Esophagus muscularis mucosa (tissue), 4 donors: ENCODE measurements around the gene GP1BA. TPM values are rescaled to one million over a fixed set of nuclear protein-coding genes. Genes with fewer than 3 reads are reported as not detected.
"Not testable (repeated sequence)": the region's sequence is repeated elsewhere in the genome, so short reads cannot be mapped to it uniquely, and the experiment has no call there.

Experiments
- DNase-seq: peaks from one replicate; pipeline ENCODE4 v3.0.0-alpha.2; 2017; ENCODE audit errors: extremely low spot score
- H3K27ac ChIP-seq, 4 donors: fragments of 200-600 bp; sonication (generic); replicated peaks in 1 of 4; 1 replicate in 3 of 4; 2 replicates in 1 of 4; pipeline ENCODE4 v1.5.1; 2016 to 2019; ENCODE audit warnings: mild to moderate bottlenecking in 1 of 4
- H3K27me3 ChIP-seq, 4 donors: fragments of 200-600 bp; sonication (generic); one replicate each; pipeline versions ENCODE4 v1.5.1 to v1.6.0; 2016 to 2019
- H3K36me3 ChIP-seq, 4 donors: fragments of 200-600 bp; sonication (generic); one replicate each; pipeline ENCODE4 v1.5.1; 2016 to 2019
- H3K4me1 ChIP-seq, 4 donors: fragments of 200-600 bp; sonication (generic); one replicate each; pipeline ENCODE4 v1.5.1; 2016 to 2019
- H3K4me3 ChIP-seq, 4 donors: fragments of 200-600 bp; sonication (generic); 1 replicate in 2 of 4; 2 replicates in 2 of 4; pipeline ENCODE4 v1.5.1; 2016 to 2019; ENCODE audit warnings: mild to moderate bottlenecking in 4 of 4, moderate library complexity in 1 of 4
- H3K9me3 ChIP-seq, 4 donors: fragments of 200-600 bp; sonication (generic); 1 replicate in 3 of 4; 2 replicates in 1 of 4; pipeline ENCODE4 v1.5.1; 2016 to 2019
- EP300 ChIP-seq: sonication (generic); formaldehyde crosslinking; IDR thresholded peaks from one replicate; pipeline ENCODE4 v1.6.1; 2017; ENCODE audit warnings: antibody characterized with exemption
- POLR2A ChIP-seq: fragments of 450-650 bp; IDR thresholded peaks from one replicate; pipeline ENCODE4 v1.6.1; 2017; ENCODE audit warnings: antibody characterized with exemption, moderate library complexity, mild to moderate bottlenecking, low read depth
- POLR2AphosphoS5 ChIP-seq, 2 donors: sonication (generic); formaldehyde crosslinking; IDR thresholded peaks; one replicate each; pipeline ENCODE4 v1.6.1; 2017; ENCODE audit warnings: antibody characterized with exemption in 2 of 2
- WGBS: methylation state at CpG from one replicate; pipeline ENCODE4 v1.1.5; 2018; 5-methylcytosine and 5-hydroxymethylcytosine counted together
- intact Hi-C: fragments of 100-400 bp; cut with DNase I; formaldehyde crosslinking; loops from one replicate; pipeline ENCODE4 v1.15.1; 2023
- total RNA-seq, 4 donors: library from RNA; depleted of rRNA; stranded (reverse); fragments of >200 nt; gene quantifications; one replicate each; pipeline versions ENCODE4 v1.1.0 to v1.2.1, GENCODE V29; 2016
- TF ChIP-seq, protein P1 (sequence below), 3 experiments: fragments of 200-600 bp in 2 of 3; fragments of 450-650 bp in 1 of 3; sonication (generic) in 2 of 3; IDR thresholded peaks; one replicate each; pipeline ENCODE4 v1.5.1; 2017 to 2019; ENCODE audit warnings: antibody characterized with exemption in 3 of 3, mild to moderate bottlenecking in 2 of 3, moderate library complexity in 1 of 3

GP1BA gene
- total RNA-seq, 4 donors from 2014 or later = 0.33 TPM; not detected in 3

DNA sequence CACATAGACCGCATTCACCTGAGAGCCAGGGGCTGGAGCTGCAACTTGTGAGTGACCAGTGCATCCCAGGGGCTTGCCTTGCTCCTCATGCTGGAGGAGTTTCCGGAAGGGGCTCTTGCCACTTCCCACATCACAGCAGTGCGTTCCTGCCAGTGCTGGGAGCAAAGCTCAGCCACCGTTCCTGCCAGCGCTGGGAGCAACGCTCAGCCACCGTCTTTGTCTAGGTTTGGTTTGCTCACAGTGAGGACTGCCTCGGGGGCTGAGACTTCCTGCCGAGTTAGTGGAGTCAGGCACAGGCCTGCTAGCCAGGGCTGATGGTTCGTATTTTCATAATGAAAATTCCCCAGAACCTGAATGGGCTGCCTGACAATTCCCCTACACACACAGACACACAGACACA, 23.8 kb upstream of the GP1BA start:
- H3K4me3 ChIP-seq = no peak overlapping the region
- peaks cover 5 to 19% (median 12%) of the 10 kb centered on the region in 4 donors for H3K4me1 ChIP-seq
- H3K36me3 ChIP-seq = no peaks in the 10 kb centered on the region
- H3K27ac ChIP-seq = peak overlapping the region in 2 of 4 donors; percentile 62
- intact Hi-C loops = loop anchor here (5.0 kb wide), 2 partner anchors 79 to 154 kb away; partner anchors contain the start of gene CAMTA2
- WGBS = 70% methylated on average over 2 of the region's 10 CpGs
- no peak for DNase-seq
- no peaks in the 10 kb centered on the region for H3K9me3 ChIP-seq
- no peak for TF ChIP-seq POLR2A
- TF ChIP-seq EP300 = no peak
- TF ChIP-seq, protein P1, sequence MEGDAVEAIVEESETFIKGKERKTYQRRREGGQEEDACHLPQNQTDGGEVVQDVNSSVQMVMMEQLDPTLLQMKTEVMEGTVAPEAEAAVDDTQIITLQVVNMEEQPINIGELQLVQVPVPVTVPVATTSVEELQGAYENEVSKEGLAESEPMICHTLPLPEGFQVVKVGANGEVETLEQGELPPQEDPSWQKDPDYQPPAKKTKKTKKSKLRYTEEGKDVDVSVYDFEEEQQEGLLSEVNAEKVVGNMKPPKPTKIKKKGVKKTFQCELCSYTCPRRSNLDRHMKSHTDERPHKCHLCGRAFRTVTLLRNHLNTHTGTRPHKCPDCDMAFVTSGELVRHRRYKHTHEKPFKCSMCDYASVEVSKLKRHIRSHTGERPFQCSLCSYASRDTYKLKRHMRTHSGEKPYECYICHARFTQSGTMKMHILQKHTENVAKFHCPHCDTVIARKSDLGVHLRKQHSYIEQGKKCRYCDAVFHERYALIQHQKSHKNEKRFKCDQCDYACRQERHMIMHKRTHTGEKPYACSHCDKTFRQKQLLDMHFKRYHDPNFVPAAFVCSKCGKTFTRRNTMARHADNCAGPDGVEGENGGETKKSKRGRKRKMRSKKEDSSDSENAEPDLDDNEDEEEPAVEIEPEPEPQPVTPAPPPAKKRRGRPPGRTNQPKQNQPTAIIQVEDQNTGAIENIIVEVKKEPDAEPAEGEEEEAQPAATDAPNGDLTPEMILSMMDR (IDR thresholded peaks at IDR 0.05) = no peak
- TF ChIP-seq POLR2AphosphoS5 (IDR thresholded peaks at IDR 0.05) = no peak
- H3K27me3 ChIP-seq = peaks cover 0 to 19% (median 3%) of the 10 kb centered on the region in 4 donors

DNA sequence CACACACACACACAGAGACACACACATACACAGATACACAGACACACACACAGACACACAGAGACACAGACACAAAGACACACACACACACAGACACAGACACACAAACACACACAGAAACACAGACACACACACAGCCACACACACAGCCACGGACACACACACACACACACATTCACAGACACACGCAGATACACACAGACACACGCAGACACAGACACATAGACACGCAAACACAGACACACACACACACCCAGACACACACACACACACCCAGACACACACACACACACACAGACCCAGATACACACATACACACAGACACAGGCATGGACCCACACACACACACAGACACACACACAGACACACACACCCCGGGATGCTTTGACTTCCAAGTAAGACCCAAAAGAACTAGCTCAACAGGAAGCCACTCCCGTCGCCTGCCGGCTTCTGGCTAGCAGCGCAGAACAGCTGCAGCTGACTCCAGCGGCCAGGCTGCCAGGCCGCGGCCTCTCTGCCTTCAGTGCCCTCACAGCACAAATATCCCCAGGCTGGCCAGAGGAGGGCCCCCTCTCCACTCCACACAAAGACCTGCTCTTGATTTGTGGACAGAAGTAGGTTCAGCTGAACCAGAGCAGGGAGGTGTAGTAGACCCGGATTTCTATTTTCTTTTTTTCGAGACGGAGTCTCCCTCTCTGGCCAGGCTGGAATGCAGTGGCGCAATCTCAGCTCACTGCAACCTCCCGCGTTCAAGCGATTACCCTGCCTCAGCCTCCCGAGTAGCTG, 23.2 kb upstream of the GP1BA start:
- WGBS = 58% methylated on average over 9 of the region's 20 CpGs
- intact Hi-C loops = loop anchor here (5.0 kb wide), 2 partner anchors 78 to 153 kb away; partner anchors contain the start of gene CAMTA2
- Histone ChIP-seq H3K4me3 (peak overlapping the region in 1 of 4 donors; percentile 1), H3K27me3 (peaks cover 0 to 16% (median 3%) of the 10 kb centered on the region in 4 donors), H3K27ac (peak overlapping the region; percentile 32 to 62 (median 56)), H3K9me3 (no peaks in the 10 kb centered on the region), H3K36me3 (no peaks in the 10 kb centered on the region), H3K4me1 (peaks cover 5 to 16% (median 11%) of the 10 kb centered on the region in 4 donors)
- DNase-seq = peak; percentile 96
- TF ChIP-seq POLR2AphosphoS5 (IDR thresholded peaks at IDR 0.05) (peak; percentile 59 to 65), EP300 (no peak)
- TF ChIP-seq, protein P1 (IDR thresholded peaks at IDR 0.05) = peak; percentile 66 to 92 (median 89)

GRCh38 chr17:4913994-4914393, 18.1 kb upstream of the GP1BA start:
- intact Hi-C loops = no loop called here
- TF ChIP-seq POLR2AphosphoS5 (IDR thresholded peaks at IDR 0.05) = no peak
- TF ChIP-seq, protein P1 (IDR thresholded peaks at IDR 0.05) = no peak
- no peak for TF ChIP-seq EP300
- no peak for TF ChIP-seq POLR2A
- Histone ChIP-seq H3K36me3 (no peaks in the 10 kb centered on the region), H3K4me1 (peaks cover 5 to 13% (median 7%) of the 10 kb centered on the region in 4 donors), H3K9me3 (no peaks in the 10 kb centered on the region), H3K4me3 (no peak overlapping the region), H3K27ac (no peak overlapping the region), H3K27me3 (no peaks in the 10 kb centered on the region)
- WGBS = 88% methylated on average over 1 of the region's 1 CpG
- no peak for DNase-seq

DNA sequence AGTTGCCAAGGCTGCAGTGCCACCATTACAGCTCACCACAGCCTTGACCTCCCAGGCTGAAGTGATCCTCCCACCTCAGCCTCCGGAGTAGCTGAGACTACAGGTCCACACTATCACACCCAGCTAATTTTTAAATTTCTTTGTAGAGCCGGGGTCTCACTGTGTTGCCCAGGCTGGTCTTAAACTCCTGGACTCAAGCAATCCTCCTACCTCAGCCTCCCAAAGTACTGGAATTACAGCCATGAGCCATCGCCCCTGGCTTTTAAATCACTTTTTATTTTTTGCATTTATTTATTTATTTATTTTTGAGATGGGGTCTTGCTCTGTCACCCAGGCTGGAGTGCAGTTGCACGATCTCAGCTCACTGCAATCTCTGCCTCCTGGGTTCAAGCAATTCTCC, 17.5 kb upstream of the GP1BA start:
- H3K36me3 ChIP-seq, H3K4me3 ChIP-seq, H3K9me3 ChIP-seq, DNase-seq, H3K27ac ChIP-seq, intact Hi-C loops, H3K27me3 ChIP-seq, H3K4me1 ChIP-seq: not testable (repeated sequence)
- WGBS = 88% methylated on average over 4 of the region's 4 CpGs

DNA sequence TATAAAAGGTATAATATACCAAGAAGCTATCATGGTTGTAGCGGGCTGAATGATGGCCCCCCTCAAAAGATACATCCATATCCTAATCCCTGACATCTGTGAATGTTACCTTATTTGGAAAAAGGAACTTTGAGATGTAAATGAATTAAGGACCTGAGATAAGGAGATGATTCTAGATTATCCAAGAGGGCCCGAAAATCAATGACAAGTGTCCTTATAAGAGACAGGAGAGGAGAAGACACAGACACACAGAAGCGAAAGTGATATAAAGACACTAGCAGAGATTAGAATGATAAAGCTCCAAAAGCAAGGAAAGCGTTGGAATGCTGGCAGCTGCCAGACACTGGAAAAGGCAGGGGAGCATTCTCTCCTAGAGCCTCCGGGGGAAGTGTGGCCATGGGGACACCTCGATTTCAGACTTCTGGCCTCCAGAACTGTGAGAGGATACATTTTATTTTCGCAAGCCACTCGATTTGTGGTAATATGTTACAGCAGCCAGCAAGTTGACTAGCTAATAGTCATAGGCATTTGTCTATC, 12.5 kb upstream of the GP1BA start:
- no peak for DNase-seq
- H3K4me1 ChIP-seq = no peaks in the 10 kb centered on the region
- H3K9me3 ChIP-seq = no peaks in the 10 kb centered on the region
- intact Hi-C loops = no loop called here
- no peaks in the 10 kb centered on the region for H3K27me3 ChIP-seq
- H3K36me3 ChIP-seq = no peaks in the 10 kb centered on the region
- TF ChIP-seq POLR2A (no peak), EP300 (no peak), POLR2AphosphoS5 (IDR thresholded peaks at IDR 0.05) (no peak)
- TF ChIP-seq, protein P1 (IDR thresholded peaks at IDR 0.05) = no peak
- 67% methylated on average over 8 of the region's 8 CpGs for WGBS
- H3K27ac ChIP-seq = no peak overlapping the region
- H3K4me3 ChIP-seq = no peak overlapping the region
